Measurements from ENCODE around the gene PEX5L. TPM values are rescaled to one million over a fixed set of nuclear protein-coding genes. Genes with fewer than 3 reads are reported as not detected.
A peak's percentile ranks its signal among the peaks of the same experiment; 100 is the strongest.
"Not testable (repeated sequence)": the region's sequence is repeated elsewhere in the genome, so short reads cannot be mapped to it uniquely, and the experiment has no call there.

Gene PEX5L
- polyA plus RNA-seq, 3 donors from 2014 or later: not detected

DNA sequence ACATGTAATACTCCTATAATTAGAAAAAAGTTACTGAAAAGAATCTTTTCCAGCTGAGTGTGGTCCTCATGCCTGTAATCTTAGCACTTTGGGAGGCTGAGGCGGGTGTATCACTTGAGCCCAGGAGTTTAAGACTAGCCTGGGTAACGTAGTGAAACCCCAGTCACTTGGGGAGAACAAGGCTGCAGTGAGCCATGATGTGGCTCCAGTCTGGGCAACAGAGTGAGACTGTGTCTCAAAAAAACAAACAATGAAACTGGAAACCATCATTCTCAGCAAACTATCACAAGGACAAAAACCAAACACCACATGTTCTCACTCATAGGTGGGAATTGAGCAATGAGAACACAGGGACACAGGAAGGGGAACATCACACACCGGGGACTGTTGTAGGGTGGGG is 18.9 kb upstream of the PEX5L start:
- H3K4me1 Mint-ChIP-seq; H3K27me3 Mint-ChIP-seq (ENCODE audit: low read depth in 3 of 3); H3K9me3 Mint-ChIP-seq; DNase-seq; H3K36me3 Mint-ChIP-seq; H3K4me3 Mint-ChIP-seq; H3K27ac Mint-ChIP-seq: not testable (repeated sequence)

DNA sequence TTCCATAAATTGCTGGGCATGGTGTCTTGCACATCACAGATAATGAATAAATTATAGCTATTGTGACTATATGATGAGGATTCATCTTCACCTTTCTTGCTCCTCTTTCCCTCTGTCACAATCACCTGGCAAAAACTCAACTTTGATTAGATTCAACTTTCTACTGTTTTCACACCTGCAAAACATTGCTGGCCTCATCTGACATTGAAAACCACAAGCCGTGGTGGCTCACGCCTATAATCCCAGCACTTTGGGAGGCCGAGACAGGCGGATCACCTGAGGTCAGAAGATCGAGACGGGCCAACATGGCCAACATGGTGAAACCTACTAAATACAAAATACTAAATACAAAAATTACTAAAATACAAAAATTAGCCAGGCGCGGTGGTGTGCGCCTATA is 12.7 kb upstream of the PEX5L start:
- no peaks in the 10 kb centered on the region for H3K4me1 Mint-ChIP-seq
- no peaks in the 10 kb centered on the region for H3K36me3 Mint-ChIP-seq
- H3K4me3 Mint-ChIP-seq: no peak overlapping the region
- peaks cover 0 to 3% (median 0%) of the 10 kb centered on the region in 3 donors for H3K27me3 Mint-ChIP-seq (ENCODE audit: low read depth in 3 of 3)
- no peak overlapping the region for H3K27ac Mint-ChIP-seq
- H3K9me3 Mint-ChIP-seq: peaks cover 0 to 15% (median 0%) of the 10 kb centered on the region in 6 donors
- DNase-seq: no peak

DNA sequence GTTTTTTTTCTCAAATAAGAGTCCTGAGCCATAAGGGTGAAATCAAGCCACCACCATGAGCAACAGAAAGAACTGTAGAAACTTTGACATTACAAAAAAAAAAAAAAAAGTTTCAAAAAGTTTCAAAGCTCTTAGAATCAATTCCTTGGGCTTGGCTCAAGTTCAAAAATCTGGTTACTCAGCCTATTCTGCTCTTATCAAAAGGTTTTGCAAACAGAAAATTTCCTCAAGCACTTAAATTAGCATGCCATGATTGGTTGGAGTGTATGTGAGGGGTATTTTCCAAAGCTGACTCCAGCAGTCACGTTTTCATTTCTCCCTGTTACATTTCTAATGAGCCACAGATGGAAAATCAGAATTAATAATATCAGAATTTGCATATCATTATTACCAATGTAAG is 12.1 kb upstream of the PEX5L start:
- H3K4me1 Mint-ChIP-seq: no peaks in the 10 kb centered on the region
- no peaks in the 10 kb centered on the region for H3K36me3 Mint-ChIP-seq
- H3K27ac Mint-ChIP-seq: no peak overlapping the region
- no peak overlapping the region for H3K4me3 Mint-ChIP-seq
- H3K9me3 Mint-ChIP-seq: peaks cover 0 to 15% (median 0%) of the 10 kb centered on the region in 6 donors
- no peak for DNase-seq
- peaks cover 0 to 3% (median 0%) of the 10 kb centered on the region in 3 donors for H3K27me3 Mint-ChIP-seq (ENCODE audit: low read depth in 3 of 3)

DNA sequence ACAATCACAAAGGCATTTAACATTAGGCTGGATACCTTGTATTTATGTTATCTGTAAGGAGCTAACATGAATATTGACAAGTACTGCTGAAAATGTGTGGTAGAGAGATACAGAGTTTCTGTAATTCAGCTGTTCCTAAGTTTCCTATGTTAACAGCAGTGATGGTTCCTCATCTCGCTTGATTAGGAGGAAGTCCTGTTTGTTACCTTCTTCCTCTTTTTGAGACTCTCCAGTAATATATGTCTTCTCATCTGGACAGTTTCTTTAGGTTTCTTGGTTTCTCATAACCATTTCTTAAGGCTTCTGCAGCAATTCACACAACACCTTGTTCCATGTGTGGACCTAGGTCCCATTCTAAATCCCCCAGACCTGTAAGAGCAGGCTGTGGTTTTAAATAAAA is 11.4 kb upstream of the PEX5L start:
- Mint-ChIP-seq H3K4me3 (no peak overlapping the region), H3K27ac (no peak overlapping the region), H3K9me3 (peaks cover 0 to 15% (median 0%) of the 10 kb centered on the region in 6 donors), H3K27me3 (ENCODE audit: low read depth in 3 of 3) (peaks cover 0 to 3% (median 0%) of the 10 kb centered on the region in 3 donors), H3K4me1 (no peaks in the 10 kb centered on the region), H3K36me3 (no peaks in the 10 kb centered on the region)
- no peak for DNase-seq

GRCh38 chr3:180040966-180041365 is 4.2 kb upstream of the PEX5L start:
- H3K27ac Mint-ChIP-seq: no peak overlapping the region
- peaks cover 0 to 3% (median 0%) of the 10 kb centered on the region in 3 donors for H3K36me3 Mint-ChIP-seq
- peaks cover 5 to 11% (median 8%) of the 10 kb centered on the region in 3 donors for H3K27me3 Mint-ChIP-seq (ENCODE audit: low read depth in 3 of 3)
- H3K4me3 Mint-ChIP-seq: no peak overlapping the region
- H3K4me1 Mint-ChIP-seq: peaks cover 4 to 6% of the 10 kb centered on the region in 2 donors
- no peak for DNase-seq
- H3K9me3 Mint-ChIP-seq: peaks cover 3 to 17% (median 13%) of the 10 kb centered on the region in 6 donors

DNA sequence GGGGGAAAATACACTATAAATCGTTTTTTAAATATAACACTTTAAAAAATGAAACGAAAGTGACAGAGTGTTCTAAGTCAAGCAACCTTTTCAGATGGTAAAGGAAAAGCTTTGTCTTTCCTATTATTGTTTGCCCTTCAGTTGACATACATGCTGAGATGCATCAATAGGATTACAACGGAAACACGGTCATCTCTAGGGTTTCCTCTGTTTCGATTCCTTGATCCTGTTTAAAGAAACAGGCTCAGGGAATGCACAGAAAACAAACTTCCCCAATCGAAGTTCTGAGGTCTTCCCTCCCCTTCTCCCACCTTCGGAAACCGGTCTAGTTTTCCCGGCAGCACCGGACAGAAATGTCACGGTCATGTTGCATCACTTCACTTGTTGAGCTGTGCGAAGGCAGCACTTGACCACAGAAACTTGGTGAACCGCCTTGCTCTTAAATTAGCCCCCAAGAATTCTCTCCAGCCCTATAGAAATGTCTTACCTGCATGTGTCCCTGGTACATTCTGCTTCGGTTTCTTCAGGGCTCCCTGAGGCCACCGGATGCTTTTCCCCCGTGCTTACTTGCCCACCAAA is 556 bp downstream of the PEX5L start:
- DNase-seq: no peak
- peak overlapping the region in 1 of 5 donors; percentile 15 for H3K4me3 Mint-ChIP-seq
- H3K4me1 Mint-ChIP-seq: peaks cover 4 to 6% of the 10 kb centered on the region in 2 donors
- H3K9me3 Mint-ChIP-seq: peaks cover 3 to 47% (median 20%) of the 10 kb centered on the region in 6 donors
- no peak overlapping the region for H3K27ac Mint-ChIP-seq
- peaks cover 0 to 3% (median 3%) of the 10 kb centered on the region in 3 donors for H3K36me3 Mint-ChIP-seq
- H3K27me3 Mint-ChIP-seq (ENCODE audit: low read depth in 3 of 3): peaks cover 7 to 13% (median 12%) of the 10 kb centered on the region in 3 donors

DNA sequence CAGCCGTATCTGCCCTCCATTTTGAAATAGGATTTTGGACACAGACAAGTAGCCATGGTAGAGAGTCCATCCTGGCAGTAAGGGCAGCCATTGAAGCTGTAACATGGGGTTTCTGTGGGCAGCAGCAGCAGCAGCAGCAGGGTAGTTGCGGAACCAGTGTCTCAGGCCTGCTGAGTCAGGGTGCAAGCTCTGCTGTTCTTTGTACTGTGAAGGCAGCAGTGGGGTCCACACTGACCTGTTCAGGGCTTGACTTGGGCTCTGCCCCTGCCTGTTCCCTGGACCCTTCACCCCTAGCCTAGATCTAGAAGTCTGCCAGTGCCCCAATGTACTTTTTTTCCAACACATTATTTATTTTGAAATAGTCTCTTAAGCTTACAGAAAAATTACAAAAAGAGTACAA is 9.7 kb downstream of the PEX5L start:
- Mint-ChIP-seq H3K9me3 (peaks cover 0 to 5% (median under 1%) of the 10 kb centered on the region in 6 donors), H3K4me3 (no peak overlapping the region), H3K36me3 (no peaks in the 10 kb centered on the region), H3K27me3 (ENCODE audit: low read depth in 3 of 3) (peaks cover 0 to 2% (median 2%) of the 10 kb centered on the region in 3 donors), H3K27ac (no peak overlapping the region), H3K4me1 (no peaks in the 10 kb centered on the region)
- DNase-seq: no peak

GRCh38 chr3:180018543-180018942 is 18.2 kb downstream of the PEX5L start:
- H3K27ac Mint-ChIP-seq: no peak overlapping the region
- no peaks in the 10 kb centered on the region for H3K4me1 Mint-ChIP-seq
- no peaks in the 10 kb centered on the region for H3K27me3 Mint-ChIP-seq (ENCODE audit: low read depth in 3 of 3)
- no peak overlapping the region for H3K4me3 Mint-ChIP-seq
- H3K9me3 Mint-ChIP-seq: peaks cover 0 to 5% (median 0%) of the 10 kb centered on the region in 6 donors
- DNase-seq: no peak
- H3K36me3 Mint-ChIP-seq: no peaks in the 10 kb centered on the region

- H3K4me3 Mint-ChIP-seq: no peak overlapping the region
- no peaks in the 10 kb centered on the region for H3K4me1 Mint-ChIP-seq
- H3K9me3 Mint-ChIP-seq: peaks cover 0 to 5% (median 0%) of the 10 kb centered on the region in 6 donors
- H3K27me3 Mint-ChIP-seq (ENCODE audit: low read depth in 3 of 3): no peaks in the 10 kb centered on the region
- no peak overlapping the region for H3K27ac Mint-ChIP-seq
- no peak for DNase-seq
- no peaks in the 10 kb centered on the region for H3K36me3 Mint-ChIP-seq
These were observed 18.9 kb downstream of the PEX5L start for GRCh38 chr3:180017846-180018245.

DNA sequence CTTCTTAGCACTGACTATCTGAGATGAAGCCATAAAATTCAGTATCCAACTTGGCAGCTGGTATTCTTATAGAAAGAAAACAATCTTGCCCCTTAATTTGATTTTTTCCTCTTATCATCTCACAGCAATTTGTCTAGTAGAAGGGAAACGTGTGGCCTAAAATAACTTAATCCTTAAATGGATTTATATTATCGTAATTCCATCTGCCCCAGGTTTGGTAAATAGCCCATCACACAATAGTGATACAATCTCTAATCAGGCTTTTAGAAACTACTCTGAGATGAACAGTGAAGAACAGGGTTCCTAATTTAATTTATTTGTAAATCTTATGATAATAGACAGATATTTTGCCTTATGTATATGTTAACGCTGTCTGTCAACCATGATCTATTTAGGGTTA is 24.8 kb downstream of the PEX5L start:
- H3K27ac Mint-ChIP-seq: no peak overlapping the region
- DNase-seq: no peak
- H3K36me3 Mint-ChIP-seq: peaks cover 0 to 4% (median 0%) of the 10 kb centered on the region in 3 donors
- H3K4me1 Mint-ChIP-seq: no peaks in the 10 kb centered on the region
- no peak overlapping the region for H3K4me3 Mint-ChIP-seq
- H3K9me3 Mint-ChIP-seq: peaks cover 11 to 23% (median 16%) of the 10 kb centered on the region in 6 donors
- peaks cover 0 to 2% (median 0%) of the 10 kb centered on the region in 3 donors for H3K27me3 Mint-ChIP-seq (ENCODE audit: low read depth in 3 of 3)

- DNase-seq; H3K36me3 Mint-ChIP-seq; H3K4me1 Mint-ChIP-seq; H3K27me3 Mint-ChIP-seq (ENCODE audit: low read depth in 3 of 3); H3K4me3 Mint-ChIP-seq; H3K27ac Mint-ChIP-seq: not testable (repeated sequence)
- peaks cover 13 to 27% (median 23%) of the 10 kb centered on the region in 6 donors for H3K9me3 Mint-ChIP-seq
These were observed 28.4 kb downstream of the PEX5L start for GRCh38 chr3:180008318-180008717.

DNA sequence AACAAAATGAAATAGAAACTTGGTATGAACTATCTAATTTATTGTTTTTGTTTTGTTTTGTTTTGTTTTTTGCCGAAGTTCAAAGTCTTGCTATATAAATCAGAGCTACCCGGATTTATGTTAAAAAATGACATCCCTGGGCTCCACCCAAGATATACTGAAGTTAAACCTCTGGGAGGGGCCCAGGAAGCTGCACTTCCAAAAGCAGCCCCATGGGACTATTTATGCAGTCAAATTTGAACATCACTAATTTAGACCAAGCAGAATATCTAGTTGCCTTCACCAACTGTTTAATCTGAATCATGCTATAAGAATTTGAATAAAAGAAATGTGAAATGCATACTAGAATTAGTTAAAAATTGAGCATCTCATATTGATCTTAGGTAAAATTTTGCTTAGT is 32.2 kb downstream of the PEX5L start:
- Mint-ChIP-seq H3K9me3 (peaks cover 16 to 21% (median 19%) of the 10 kb centered on the region in 6 donors), H3K4me3 (no peak overlapping the region), H3K27me3 (ENCODE audit: low read depth in 3 of 3) (peaks cover 0 to 2% (median 0%) of the 10 kb centered on the region in 3 donors), H3K4me1 (no peaks in the 10 kb centered on the region), H3K36me3 (peaks cover 0 to 4% (median 0%) of the 10 kb centered on the region in 3 donors), H3K27ac (no peak overlapping the region)
- no peak for DNase-seq

- Mint-ChIP-seq H3K4me3 (no peak overlapping the region), H3K9me3 (peaks cover 4 to 8% (median 6%) of the 10 kb centered on the region in 6 donors), H3K36me3 (no peaks in the 10 kb centered on the region), H3K4me1 (no peaks in the 10 kb centered on the region), H3K27ac (no peak overlapping the region), H3K27me3 (ENCODE audit: low read depth in 3 of 3) (no peaks in the 10 kb centered on the region)
- DNase-seq: no peak
These were observed 34.7 kb downstream of the PEX5L start for GRCh38 chr3:180002006-180002405.

DNA sequence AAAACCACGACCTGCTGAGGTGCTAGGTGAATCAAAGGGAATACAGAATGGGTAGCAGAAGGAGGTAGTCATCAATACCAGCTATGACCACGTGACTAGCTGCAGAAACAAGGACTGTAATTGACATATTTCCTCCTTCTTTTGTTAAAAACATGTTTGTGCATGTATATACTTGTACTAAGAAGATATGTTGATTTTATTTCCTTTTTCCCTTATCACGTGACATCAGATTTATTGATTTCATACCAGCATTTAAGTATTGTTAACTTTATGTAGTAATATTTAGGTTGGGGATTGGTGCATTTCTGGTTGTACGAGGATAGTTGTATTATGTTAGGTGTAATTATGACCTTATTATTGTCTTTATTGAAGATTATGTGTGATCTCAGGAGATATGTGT is 36.2 kb downstream of the PEX5L start:
- H3K27me3 Mint-ChIP-seq (ENCODE audit: low read depth in 3 of 3): no peaks in the 10 kb centered on the region
- H3K4me3 Mint-ChIP-seq: no peak overlapping the region
- H3K27ac Mint-ChIP-seq: no peak overlapping the region
- DNase-seq: no peak
- no peaks in the 10 kb centered on the region for H3K36me3 Mint-ChIP-seq
- H3K4me1 Mint-ChIP-seq: no peaks in the 10 kb centered on the region
- peaks cover 0 to 6% (median 2%) of the 10 kb centered on the region in 6 donors for H3K9me3 Mint-ChIP-seq

- Mint-ChIP-seq H3K9me3 (peaks cover 0 to 5% (median under 1%) of the 10 kb centered on the region in 6 donors), H3K4me1 (no peaks in the 10 kb centered on the region), H3K4me3 (no peak overlapping the region), H3K27ac (no peak overlapping the region), H3K36me3 (no peaks in the 10 kb centered on the region), H3K27me3 (ENCODE audit: low read depth in 3 of 3) (peaks cover 0 to 3% (median 2%) of the 10 kb centered on the region in 3 donors)
- DNase-seq: no peak
These were observed 41.3 kb downstream of the PEX5L start for GRCh38 chr3:179995406-179995805.
